Islet of Langerhans (tissue), 1 donor: ENCODE data around the gene IGFL2.
"Not testable (repeated sequence)": the region's sequence is repeated elsewhere in the genome, so short reads cannot be mapped to it uniquely, and the experiment has no call there.

ENCODE experiments used
- FAIRE-seq: peaks from one replicate; lab custom pipeline; 2011; peaks lifted over from hg19 to GRCh38; lab: Jason Lieb, UNC

IGFL2 gene

GRCh38 chr19:46142294-46142693, 5.7 kb upstream of the IGFL2 start:
- FAIRE-seq, result no peak

GRCh38 chr19:46144756-46145155, 3.3 kb upstream of the IGFL2 start:
- FAIRE-seq, result no peak

GRCh38 chr19:46147166-46147740, 785 bp upstream of the IGFL2 start:
- no peak for FAIRE-seq

- no peak for FAIRE-seq
These were observed 2.6 kb downstream of the IGFL2 start for GRCh38 chr19:46150606-46151005.

- no peak for FAIRE-seq
These were observed 7.2 kb downstream of the IGFL2 start for GRCh38 chr19:46155237-46155636.

GRCh38 chr19:46159418-46160232, 11.6 kb downstream of the IGFL2 start:
- FAIRE-seq, result no peak

GRCh38 chr19:46160233-46160775, 12.3 kb downstream of the IGFL2 start:
- FAIRE-seq, result no peak

GRCh38 chr19:46161642-46162257, 13.7 kb downstream of the IGFL2 start:
- FAIRE-seq, result not testable (repeated sequence)

GRCh38 chr19:46162731-46163130, 14.7 kb downstream of the IGFL2 start:
- no peak for FAIRE-seq

GRCh38 chr19:46173886-46174480, 25.9 kb downstream of the IGFL2 start:
- FAIRE-seq, result no peak

- no peak for FAIRE-seq
These were observed 28.2 kb downstream of the IGFL2 start for GRCh38 chr19:46176116-46176860.

- FAIRE-seq, result no peak
These were observed 31.2 kb downstream of the IGFL2 start for GRCh38 chr19:46179076-46179759.

GRCh38 chr19:46180701-46181387, 32.8 kb downstream of the IGFL2 start:
- FAIRE-seq, result no peak

- FAIRE-seq, result no peak
These were observed 33.3 kb downstream of the IGFL2 start for GRCh38 chr19:46181388-46181779.

GRCh38 chr19:46182476-46182875, 34.4 kb downstream of the IGFL2 start:
- FAIRE-seq, result no peak

- FAIRE-seq, result not testable (repeated sequence)
These were observed 37.0 kb downstream of the IGFL2 start for GRCh38 chr19:46184775-46185710.

- no peak for FAIRE-seq
These were observed 38.2 kb downstream of the IGFL2 start for GRCh38 chr19:46186101-46186716.

GRCh38 chr19:46186717-46187101, 38.7 kb downstream of the IGFL2 start:
- no peak for FAIRE-seq
